Suprapubic skin (tissue), 4 donors: Measurements from ENCODE around the gene DENND4C. TPM values are rescaled to one million over a fixed set of nuclear protein-coding genes. Genes with fewer than 3 reads are reported as not detected.
A peak's percentile ranks its signal among the peaks of the same experiment; 100 is the strongest.
"Not testable (repeated sequence)": the region's sequence is repeated elsewhere in the genome, so short reads cannot be mapped to it uniquely, and the experiment has no call there.

Source experiments
- DNase-seq, 2 donors: peaks; one replicate each; pipeline ENCODE4 v3.0.0-alpha.2; 2019; ENCODE audit warnings: low spot score in 2 of 2
- H3K27ac ChIP-seq: fragments of 200-600 bp; sonication (generic); one replicate; pipeline ENCODE4 v1.5.1; 2019
- H3K27me3 ChIP-seq: fragments of 200-600 bp; sonication (generic); one replicate; pipeline ENCODE4 v1.5.1; 2019
- H3K36me3 ChIP-seq: fragments of 200-600 bp; sonication (generic); one replicate; pipeline ENCODE4 v1.5.1; 2019
- H3K4me1 ChIP-seq: fragments of 200-600 bp; sonication (generic); one replicate; pipeline ENCODE4 v1.5.1; 2019
- H3K4me3 ChIP-seq: fragments of 200-600 bp; sonication (generic); one replicate; pipeline ENCODE4 v1.5.1; 2019; ENCODE audit warnings: mild to moderate bottlenecking
- H3K9me3 ChIP-seq: fragments of 200-600 bp; sonication (generic); one replicate; pipeline ENCODE4 v1.5.1; 2019
- EP300 ChIP-seq: sonication (generic); formaldehyde crosslinking; IDR thresholded peaks from one replicate; pipeline ENCODE4 v1.6.1; 2017; ENCODE audit warnings: antibody characterized with exemption
- POLR2A ChIP-seq, 2 donors: fragments of 450-650 bp; IDR thresholded peaks; one replicate each; pipeline ENCODE4 v1.6.1; 2017; ENCODE audit warnings: antibody characterized with exemption in 2 of 2, mild to moderate bottlenecking in 2 of 2, moderate library complexity in 2 of 2
- POLR2AphosphoS5 ChIP-seq, 3 donors: sonication (generic); formaldehyde crosslinking; IDR thresholded peaks; one replicate each; pipeline ENCODE4 v1.6.1; 2017; ENCODE audit warnings: antibody characterized with exemption in 3 of 3
- WGBS: methylation state at CpG from one replicate; pipeline ENCODE4 v1.1.5; 2018; 5-methylcytosine and 5-hydroxymethylcytosine counted together
- total RNA-seq, 4 donors: library from RNA; depleted of rRNA; stranded (reverse); fragments of >200 nt; gene quantifications; one replicate each; pipeline ENCODE4 v1.1.0, GENCODE V29; 2016
- TF ChIP-seq, protein P1 (sequence below), 2 donors: fragments of 200-600 bp in 1 of 2; fragments of 450-650 bp in 1 of 2; sonication (generic) in 1 of 2; IDR thresholded peaks; one replicate each; pipeline ENCODE4 v1.5.1; 2016 to 2019; ENCODE audit warnings: antibody characterized with exemption in 2 of 2, mild to moderate bottlenecking in 1 of 2, moderate library complexity in 1 of 2

The DENND4C gene
- total RNA-seq, 4 donors from 2014 or later: 69.0 to 211 (median 94.8) TPM

DNA sequence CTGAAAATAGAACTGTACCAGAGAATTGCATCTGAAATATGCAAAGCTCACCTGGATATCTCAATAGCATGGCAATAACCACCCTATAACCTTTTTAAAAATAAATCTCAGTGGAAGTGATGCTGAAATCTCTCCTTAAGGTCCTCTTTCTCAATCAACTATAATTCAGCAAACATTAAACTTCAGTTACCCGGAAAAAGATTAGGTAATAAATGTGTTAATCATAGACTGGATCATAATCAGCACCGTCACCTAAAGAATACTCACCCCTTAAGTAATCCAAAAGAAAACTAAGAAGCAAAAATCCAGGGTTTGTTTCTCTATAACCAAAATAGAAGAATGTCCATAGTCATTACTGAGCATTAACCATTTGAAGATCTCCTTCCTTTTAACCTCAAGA lies 44.3 kb upstream of the DENND4C start:
- 55% methylated on average over 2 of the region's 2 CpGs for WGBS
- peaks cover 49% of the 10 kb centered on the region for H3K4me1 ChIP-seq
- TF ChIP-seq, protein P1, sequence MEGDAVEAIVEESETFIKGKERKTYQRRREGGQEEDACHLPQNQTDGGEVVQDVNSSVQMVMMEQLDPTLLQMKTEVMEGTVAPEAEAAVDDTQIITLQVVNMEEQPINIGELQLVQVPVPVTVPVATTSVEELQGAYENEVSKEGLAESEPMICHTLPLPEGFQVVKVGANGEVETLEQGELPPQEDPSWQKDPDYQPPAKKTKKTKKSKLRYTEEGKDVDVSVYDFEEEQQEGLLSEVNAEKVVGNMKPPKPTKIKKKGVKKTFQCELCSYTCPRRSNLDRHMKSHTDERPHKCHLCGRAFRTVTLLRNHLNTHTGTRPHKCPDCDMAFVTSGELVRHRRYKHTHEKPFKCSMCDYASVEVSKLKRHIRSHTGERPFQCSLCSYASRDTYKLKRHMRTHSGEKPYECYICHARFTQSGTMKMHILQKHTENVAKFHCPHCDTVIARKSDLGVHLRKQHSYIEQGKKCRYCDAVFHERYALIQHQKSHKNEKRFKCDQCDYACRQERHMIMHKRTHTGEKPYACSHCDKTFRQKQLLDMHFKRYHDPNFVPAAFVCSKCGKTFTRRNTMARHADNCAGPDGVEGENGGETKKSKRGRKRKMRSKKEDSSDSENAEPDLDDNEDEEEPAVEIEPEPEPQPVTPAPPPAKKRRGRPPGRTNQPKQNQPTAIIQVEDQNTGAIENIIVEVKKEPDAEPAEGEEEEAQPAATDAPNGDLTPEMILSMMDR (IDR thresholded peaks at IDR 0.05): no peak
- TF ChIP-seq EP300 (no peak), POLR2A (IDR thresholded peaks at IDR 0.05) (no peak), POLR2AphosphoS5 (IDR thresholded peaks at IDR 0.05) (no peak)
- H3K27ac ChIP-seq: no peak overlapping the region
- H3K9me3 ChIP-seq: no peaks in the 10 kb centered on the region
- H3K27me3 ChIP-seq: no peaks in the 10 kb centered on the region
- H3K4me3 ChIP-seq: no peak overlapping the region
- no peak for DNase-seq
- H3K36me3 ChIP-seq: no peaks in the 10 kb centered on the region

GRCh38 chr9:19188771-19189170 lies 41.7 kb upstream of the DENND4C start:
- H3K9me3 ChIP-seq: no peaks in the 10 kb centered on the region
- H3K4me1 ChIP-seq: peaks cover 37% of the 10 kb centered on the region
- H3K27me3 ChIP-seq: no peaks in the 10 kb centered on the region
- TF ChIP-seq POLR2AphosphoS5 (IDR thresholded peaks at IDR 0.05): no peak
- TF ChIP-seq, protein P1 (IDR thresholded peaks at IDR 0.05): no peak
- TF ChIP-seq EP300: no peak
- no peak for TF ChIP-seq POLR2A (IDR thresholded peaks at IDR 0.05)
- 80% methylated on average over 5 of the region's 5 CpGs for WGBS
- peak in 1 of 2 donors; percentile 21 for DNase-seq
- no peak overlapping the region for H3K4me3 ChIP-seq
- no peaks in the 10 kb centered on the region for H3K36me3 ChIP-seq
- H3K27ac ChIP-seq: no peak overlapping the region

GRCh38 chr9:19192202-19193028 lies 38.1 kb upstream of the DENND4C start:
- H3K9me3 ChIP-seq: no peaks in the 10 kb centered on the region
- H3K4me3 ChIP-seq: no peak overlapping the region
- H3K4me1 ChIP-seq: peaks cover 10% of the 10 kb centered on the region
- no peak for DNase-seq
- no peak for TF ChIP-seq EP300
- no peak for TF ChIP-seq POLR2A (IDR thresholded peaks at IDR 0.05)
- TF ChIP-seq, protein P1 (IDR thresholded peaks at IDR 0.05): no peak
- no peak for TF ChIP-seq POLR2AphosphoS5 (IDR thresholded peaks at IDR 0.05)
- WGBS: 51% methylated on average over 1 of the region's 1 CpG
- H3K27me3 ChIP-seq: no peaks in the 10 kb centered on the region
- no peak overlapping the region for H3K27ac ChIP-seq
- no peaks in the 10 kb centered on the region for H3K36me3 ChIP-seq

- H3K4me3 ChIP-seq: no peak overlapping the region
- DNase-seq: peak in 1 of 2 donors; percentile 25
- 62% methylated on average over 5 of the region's 5 CpGs for WGBS
- no peaks in the 10 kb centered on the region for H3K36me3 ChIP-seq
- TF ChIP-seq POLR2A (IDR thresholded peaks at IDR 0.05): no peak
- no peak for TF ChIP-seq EP300
- TF ChIP-seq, protein P1 (IDR thresholded peaks at IDR 0.05): no peak
- TF ChIP-seq POLR2AphosphoS5 (IDR thresholded peaks at IDR 0.05): no peak
- H3K27me3 ChIP-seq: no peaks in the 10 kb centered on the region
- no peak overlapping the region for H3K27ac ChIP-seq
- peaks cover 10% of the 10 kb centered on the region for H3K4me1 ChIP-seq
- no peaks in the 10 kb centered on the region for H3K9me3 ChIP-seq
Observed at GRCh38 chr9:19193029-19193324, 37.5 kb upstream of the DENND4C start.

GRCh38 chr9:19193358-19193973 lies 37.0 kb upstream of the DENND4C start:
- H3K4me3 ChIP-seq, H3K36me3 ChIP-seq, H3K27me3 ChIP-seq, DNase-seq, H3K9me3 ChIP-seq, H3K27ac ChIP-seq: not testable (repeated sequence)
- WGBS: 98% methylated on average over 2 of the region's 2 CpGs
- peaks cover 10% of the 10 kb centered on the region for H3K4me1 ChIP-seq
